ENCODE results near the gene NPAS3. TPM values are rescaled to one million over a fixed set of nuclear protein-coding genes. Genes with fewer than 3 reads are reported as not detected.

Gene NPAS3
- total and polyA plus RNA-seq, 2 of the 13 experiments (the other 11 are each of a cell fraction or from before 2014, with no cell fraction given) = not detected

DNA sequence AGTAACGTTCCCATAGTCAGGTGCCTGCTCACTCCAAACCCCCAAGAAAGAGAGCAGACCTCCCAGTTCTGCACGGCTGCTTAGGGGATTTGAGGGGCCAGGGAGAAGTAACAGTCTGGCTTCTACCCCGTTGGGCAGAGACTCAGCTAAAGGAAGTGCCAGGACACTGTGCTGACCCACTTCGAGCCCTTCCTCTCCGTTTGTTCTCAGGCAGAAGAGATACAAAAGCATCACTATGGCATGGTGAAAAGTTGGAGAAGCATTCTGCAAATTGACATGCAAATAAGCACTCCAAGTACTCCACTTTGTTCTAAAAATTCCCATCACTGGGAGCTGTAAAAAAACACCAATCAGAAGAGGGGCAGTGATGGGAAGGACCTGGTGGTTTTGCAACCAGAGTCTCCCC lies 773.1 kb downstream of the NPAS3 start:
- ATAC-seq (no peak), DNase-seq (ENCODE audit: low spot score) (no peak), FAIRE-seq (no peak)
- ChIA-PET CTCF (ENCODE audit: low intra/inter-chr PET ratio, low total read pairs) (no interaction called here), POLR2A (no interaction called here)
- no peak overlapping the region for H3K9ac ChIP-seq (ENCODE audit: insufficient read depth, low read depth, low read length)
- WGBS (ENCODE audit: low lambda C conversion rate) = 2% methylated on average over 5 of the region's 5 CpGs
- H3K27me3 ChIP-seq (ENCODE audit: control insufficient read depth in 1 of 2, insufficient read depth in 2 of 2, low read length in 2 of 2) = peaks cover 2 to 34% of the 10 kb centered on the region in 2 experiments; a peak in 4 of 5 replicates
- no peak overlapping the region for H3K4me3 ChIP-seq (replicated peaks in 1 of 3; ENCODE audit: insufficient read depth in 1 of 3, low read depth in 2 of 3, low read length in 3 of 3)
- H4K20me1 ChIP-seq (ENCODE audit: insufficient read depth, low read length) = no peaks in the 10 kb centered on the region
- H3K79me2 ChIP-seq (ENCODE audit: insufficient read depth, low read length) = no peaks in the 10 kb centered on the region
- H3K4me2 ChIP-seq (ENCODE audit: low read depth, low read length) = no peak overlapping the region
- intact Hi-C loops (cut with micrococcal nuclease; ENCODE audit: unreplicated experiment) = no loop called here
- H2AFZ ChIP-seq (ENCODE audit: low read length) = no peak overlapping the region
- BruUV-seq (replicated peaks) = no TSS peak
- TF ChIP-seq HNRNPL (IDR thresholded peaks at IDR 0.05; ENCODE audit: low read depth, low read length) = no peak
- TF ChIP-seq JARID2 (CRISPR knock-in tag; IDR thresholded peaks at IDR 0.05; ENCODE audit: insufficient replicate concordance) = no peak
- TF ChIP-seq, protein P1, sequence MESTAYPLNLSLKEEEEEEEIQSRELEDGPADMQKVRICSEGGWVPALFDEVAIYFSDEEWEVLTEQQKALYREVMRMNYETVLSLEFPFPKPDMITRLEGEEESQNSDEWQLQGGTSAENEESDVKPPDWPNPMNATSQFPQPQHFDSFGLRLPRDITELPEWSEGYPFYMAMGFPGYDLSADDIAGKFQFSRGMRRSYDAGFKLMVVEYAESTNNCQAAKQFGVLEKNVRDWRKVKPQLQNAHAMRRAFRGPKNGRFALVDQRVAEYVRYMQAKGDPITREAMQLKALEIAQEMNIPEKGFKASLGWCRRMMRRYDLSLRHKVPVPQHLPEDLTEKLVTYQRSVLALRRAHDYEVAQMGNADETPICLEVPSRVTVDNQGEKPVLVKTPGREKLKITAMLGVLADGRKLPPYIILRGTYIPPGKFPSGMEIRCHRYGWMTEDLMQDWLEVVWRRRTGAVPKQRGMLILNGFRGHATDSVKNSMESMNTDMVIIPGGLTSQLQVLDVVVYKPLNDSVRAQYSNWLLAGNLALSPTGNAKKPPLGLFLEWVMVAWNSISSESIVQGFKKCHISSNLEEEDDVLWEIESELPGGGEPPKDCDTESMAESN (CRISPR knock-in tag; conservative IDR thresholded peaks at IDR 0.05) = no peak
- H3K36me3 ChIP-seq (replicated peaks in 1 of 2; ENCODE audit: control insufficient read depth in 1 of 2, insufficient read depth in 2 of 2, low read length in 2 of 2) = no peaks in the 10 kb centered on the region
- H3K4me1 ChIP-seq (ENCODE audit: insufficient read depth, low read length) = no peaks in the 10 kb centered on the region
- in situ Hi-C loops (cut with HindIII; ENCODE audit: extremely low pct_ligation_motif_present, low pct_unique_long_range_greater_than_20kb) = no loop called here
- H3K9me3 ChIP-seq (ENCODE audit: low read length) = no peaks in the 10 kb centered on the region
- H3K27ac ChIP-seq (ENCODE audit: extremely low read length, insufficient read depth, low read length) = no peak overlapping the region

DNA sequence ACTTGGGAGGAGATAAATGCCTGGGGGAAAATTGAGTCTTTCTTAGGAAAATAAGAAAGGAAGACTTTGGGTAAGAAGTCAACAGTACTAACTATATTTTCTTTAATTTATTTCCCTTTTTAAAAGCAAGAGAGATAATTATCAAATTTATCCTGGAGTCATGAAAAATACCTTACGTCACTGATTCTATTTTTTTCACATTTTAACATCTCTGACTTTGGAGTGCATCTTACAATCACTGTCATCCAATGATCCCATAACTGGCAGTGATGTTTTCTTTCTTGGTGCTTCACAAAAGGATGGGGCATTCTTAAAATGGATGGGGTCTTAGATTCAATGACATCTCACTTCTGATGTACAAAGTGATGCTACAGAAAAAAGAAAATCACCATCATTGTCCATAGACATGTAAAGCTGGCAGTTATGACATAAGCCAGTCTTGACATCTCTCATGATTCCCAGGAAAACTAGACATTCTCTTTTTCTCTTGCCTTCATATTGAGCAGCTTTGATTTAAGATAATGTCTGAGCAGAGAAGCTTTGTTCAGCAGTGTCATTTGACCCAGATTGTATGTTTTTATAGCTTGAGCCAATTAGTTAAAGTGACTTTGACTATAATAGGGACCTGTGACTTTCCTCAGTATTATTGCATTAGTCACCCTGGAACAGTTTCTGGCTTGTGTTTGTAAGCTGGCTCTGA lies 776.0 kb downstream of the NPAS3 start:
- Histone ChIP-seq H3K9me3 (ENCODE audit: low read length) (no peaks in the 10 kb centered on the region), H3K36me3 (replicated peaks in 1 of 2; ENCODE audit: control insufficient read depth in 1 of 2, insufficient read depth in 2 of 2, low read length in 2 of 2) (no peaks in the 10 kb centered on the region), H3K27ac (ENCODE audit: extremely low read length, insufficient read depth, low read length) (no peak overlapping the region), H3K79me2 (ENCODE audit: insufficient read depth, low read length) (no peaks in the 10 kb centered on the region), H3K4me1 (ENCODE audit: insufficient read depth, low read length) (no peaks in the 10 kb centered on the region), H3K9ac (ENCODE audit: insufficient read depth, low read depth, low read length) (no peak overlapping the region), H3K4me3 (replicated peaks in 1 of 3; ENCODE audit: insufficient read depth in 1 of 3, low read depth in 2 of 3, low read length in 3 of 3) (no peak overlapping the region), H2AFZ (ENCODE audit: low read length) (no peak overlapping the region), H4K20me1 (ENCODE audit: insufficient read depth, low read length) (no peaks in the 10 kb centered on the region), H3K4me2 (ENCODE audit: low read depth, low read length) (no peak overlapping the region), H3K27me3 (ENCODE audit: control insufficient read depth in 1 of 2, insufficient read depth in 2 of 2, low read length in 2 of 2) (peaks cover 0 to 17% of the 10 kb centered on the region in 2 experiments; a peak in 4 of 5 replicates)
- TF ChIP-seq, protein P2, sequence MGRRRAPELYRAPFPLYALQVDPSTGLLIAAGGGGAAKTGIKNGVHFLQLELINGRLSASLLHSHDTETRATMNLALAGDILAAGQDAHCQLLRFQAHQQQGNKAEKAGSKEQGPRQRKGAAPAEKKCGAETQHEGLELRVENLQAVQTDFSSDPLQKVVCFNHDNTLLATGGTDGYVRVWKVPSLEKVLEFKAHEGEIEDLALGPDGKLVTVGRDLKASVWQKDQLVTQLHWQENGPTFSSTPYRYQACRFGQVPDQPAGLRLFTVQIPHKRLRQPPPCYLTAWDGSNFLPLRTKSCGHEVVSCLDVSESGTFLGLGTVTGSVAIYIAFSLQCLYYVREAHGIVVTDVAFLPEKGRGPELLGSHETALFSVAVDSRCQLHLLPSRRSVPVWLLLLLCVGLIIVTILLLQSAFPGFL (CRISPR knock-in tag; IDR thresholded peaks at IDR 0.05) = no peak
- TF ChIP-seq ZNF205 (CRISPR knock-in tag; IDR thresholded peaks at IDR 0.05) = no peak
- TF ChIP-seq ZNF256 (CRISPR knock-in tag; conservative IDR thresholded peaks at IDR 0.05) = no peak
- peak; percentile 57; the same call in 1 of the 2 replicates for TF ChIP-seq ATF7 (IDR thresholded peaks at IDR 0.05)
- no peak for TF ChIP-seq ATF7 (CRISPR knock-in tag; IDR thresholded peaks at IDR 0.05)
- TF ChIP-seq ARID5B (CRISPR knock-in tag; IDR thresholded peaks at IDR 0.05) = no peak
- TF ChIP-seq CREB1 (IDR thresholded peaks at IDR 0.05) = peak; percentile 79
- no peak for TF ChIP-seq CREB1 (CRISPR knock-in tag; IDR thresholded peaks at IDR 0.05)
- no peak for TF ChIP-seq STAG1 (CRISPR knock-in tag; IDR thresholded peaks at IDR 0.05)
- in situ Hi-C loops (cut with HindIII; ENCODE audit: extremely low pct_ligation_motif_present, low pct_unique_long_range_greater_than_20kb) = no loop called here
- FAIRE-seq (no peak), ATAC-seq (no peak), DNase-seq (ENCODE audit: low spot score) (no peak)
- BruUV-seq (replicated peaks) = no TSS peak
- POLR2A ChIA-PET = no interaction called here
- CTCF ChIA-PET (ENCODE audit: low intra/inter-chr PET ratio, low total read pairs) = no interaction called here
- intact Hi-C loops (cut with micrococcal nuclease; ENCODE audit: unreplicated experiment) = no loop called here
- 3% methylated on average over 1 of the region's 1 CpG for WGBS (ENCODE audit: low lambda C conversion rate)

Measured in HepG2 (cell line).